ENCODE data around the gene ARRDC2.

ARRDC2 gene

GRCh38 chr19:18058208-18059009 lies 50.4 kb downstream of the ARRDC2 start:
- peak; percentile 84 for DNase-seq (ENCODE audit: low spot score)

- no peak for DNase-seq (ENCODE audit: low spot score)
Observed at GRCh38 chr19:18059297-18059696, 51.3 kb downstream of the ARRDC2 start.

- no peak for DNase-seq (ENCODE audit: low spot score)
Observed at GRCh38 chr19:18059902-18060301, 51.9 kb downstream of the ARRDC2 start.

GRCh38 chr19:18060472-18060871 lies 52.5 kb downstream of the ARRDC2 start:
- DNase-seq (ENCODE audit: low spot score) = no peak

GRCh38 chr19:18062028-18062427 lies 54.1 kb downstream of the ARRDC2 start:
- DNase-seq (ENCODE audit: low spot score) = no peak

GRCh38 chr19:18063463-18063862 lies 55.5 kb downstream of the ARRDC2 start:
- DNase-seq (ENCODE audit: low spot score) = peak; percentile 32
